ENCODE results near the gene HK2.

HK2 gene

GRCh38 chr2:74865770-74866674 is 32.1 kb downstream of the HK2 start:
- no peak overlapping the region for H4K91ac ChIP-seq (ENCODE audit: low read length)
- H3K23ac ChIP-seq (ENCODE audit: low read length in 2 of 2) = no peak overlapping the region
- H3K4me2 ChIP-seq (ENCODE audit: low read length, poor library complexity, severe bottlenecking) = no peak overlapping the region
- H3K36me3 ChIP-seq (ENCODE audit: control insufficient read depth in 1 of 2, insufficient read depth in 2 of 2, low read depth in 1 of 2, low read length in 2 of 2) = peaks cover 0 to 93% of the 10 kb centered on the region in 2 experiments
- peak overlapping the region; percentile 57 to 82 for H2BK12ac ChIP-seq (ENCODE audit: low read length in 2 of 2)
- H3K4ac ChIP-seq (ENCODE audit: low read depth in 1 of 2, low read length in 2 of 2) = no peak overlapping the region
- no peak for DNase-seq
- H2BK15ac ChIP-seq (ENCODE audit: low read depth, poor library complexity, severe bottlenecking) = peak overlapping the region; percentile 6
- H3K9ac ChIP-seq (ENCODE audit: low read length) = no peak overlapping the region
- H3K18ac ChIP-seq (ENCODE audit: low read depth in 1 of 2, low read length in 2 of 2) = peak overlapping the region; percentile 34 to 51
- H2BK5ac ChIP-seq (ENCODE audit: low read depth, low read length, poor library complexity, severe bottlenecking) = no peak overlapping the region
- H3K79me1 ChIP-seq (replicated peaks; ENCODE audit: low read length, poor library complexity, severe bottlenecking) = no peaks in the 10 kb centered on the region
- H3K9me3 ChIP-seq (ENCODE audit: control insufficient read depth, low read length) = no peaks in the 10 kb centered on the region
- no peak overlapping the region for H4K8ac ChIP-seq (ENCODE audit: low read length)
- no peak overlapping the region for H3K4me3 ChIP-seq (ENCODE audit: insufficient read depth in 1 of 2, low read depth in 1 of 2, low read length in 2 of 2)
- H3K4me1 ChIP-seq (ENCODE audit: control insufficient read depth, insufficient read depth, low read depth, low read length) = peaks cover 27% of the 10 kb centered on the region
- H3K27ac ChIP-seq (ENCODE audit: low read length, poor library complexity, severe bottlenecking) = no peak overlapping the region
- no peaks in the 10 kb centered on the region for H3K27me3 ChIP-seq (ENCODE audit: control insufficient read depth in 1 of 2, insufficient read depth in 1 of 2, low read length in 2 of 2)
- no peak overlapping the region for H2BK120ac ChIP-seq (ENCODE audit: low read depth, low read length)
- WGBS = 89% methylated on average over 15 of the region's 15 CpGs
- no peak overlapping the region for H2AFZ ChIP-seq (ENCODE audit: low read depth, low read length)
- peak overlapping the region; percentile 46 for H2AK5ac ChIP-seq (ENCODE audit: low read length, severe bottlenecking)
- H3K14ac ChIP-seq (ENCODE audit: low read length in 2 of 2) = peak overlapping the region in 1 of 2 experiments; percentile 46

DNA sequence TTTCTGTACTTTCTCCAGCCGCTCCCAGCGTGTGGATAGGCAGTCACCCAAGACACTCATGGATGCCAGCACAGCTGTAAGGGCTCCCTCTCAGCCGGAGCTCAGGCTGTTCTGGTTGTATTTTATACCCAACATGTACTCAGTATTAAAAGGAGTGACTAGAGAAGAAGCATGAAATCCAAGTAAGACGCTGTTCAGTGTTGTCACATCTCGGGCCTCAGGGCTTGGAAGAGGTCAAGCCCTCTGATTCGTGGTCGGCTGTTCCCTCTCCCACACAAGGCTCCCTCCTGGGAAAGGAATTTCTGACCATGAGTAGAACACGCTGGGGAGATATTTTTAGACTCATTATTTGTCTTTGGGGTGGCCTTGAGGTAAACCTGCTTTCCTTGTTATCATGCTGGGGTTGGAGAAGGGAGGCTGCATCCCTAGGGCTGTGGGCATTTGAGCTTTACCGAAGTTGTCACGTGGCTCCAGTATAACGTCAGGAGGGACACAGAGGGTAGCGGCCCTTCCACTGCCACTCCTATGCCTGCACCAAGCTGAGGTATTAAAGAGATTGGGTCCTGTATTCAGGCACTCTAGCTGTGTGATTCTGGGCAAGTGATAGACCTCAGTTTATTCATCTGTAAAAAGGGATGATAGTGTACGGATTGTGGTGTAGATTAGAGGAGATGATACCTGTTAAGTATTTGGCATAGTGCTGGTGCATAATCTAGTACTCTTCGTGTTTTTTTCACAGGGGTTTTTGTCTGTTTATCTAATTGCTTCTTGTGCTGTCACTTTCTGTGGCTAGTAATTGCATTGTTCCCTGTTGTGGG is 34.1 kb downstream of the HK2 start:
- Histone ChIP-seq H3K14ac (ENCODE audit: low read length in 2 of 2) (peak overlapping the region in 1 of 2 experiments; percentile 61), H3K79me1 (replicated peaks; ENCODE audit: low read length, poor library complexity, severe bottlenecking) (no peaks in the 10 kb centered on the region), H2BK120ac (ENCODE audit: low read depth, low read length) (peak overlapping the region; percentile 39), H2BK12ac (ENCODE audit: low read length in 2 of 2) (peak overlapping the region in 1 of 2 experiments; percentile 76), H2AK5ac (ENCODE audit: low read length, severe bottlenecking) (no peak overlapping the region), H3K27me3 (ENCODE audit: control insufficient read depth in 1 of 2, insufficient read depth in 1 of 2, low read length in 2 of 2) (no peaks in the 10 kb centered on the region), H3K18ac (ENCODE audit: low read depth in 1 of 2, low read length in 2 of 2) (peak overlapping the region in 1 of 2 experiments; percentile 86), H3K9me3 (ENCODE audit: control insufficient read depth, low read length) (no peaks in the 10 kb centered on the region), H2BK5ac (ENCODE audit: low read depth, low read length, poor library complexity, severe bottlenecking) (no peak overlapping the region), H3K4me2 (ENCODE audit: low read length, poor library complexity, severe bottlenecking) (no peak overlapping the region), H3K9ac (ENCODE audit: low read length) (no peak overlapping the region), H3K4ac (ENCODE audit: low read depth in 1 of 2, low read length in 2 of 2) (no peak overlapping the region), H3K23ac (ENCODE audit: low read length in 2 of 2) (no peak overlapping the region), H3K36me3 (ENCODE audit: control insufficient read depth in 1 of 2, insufficient read depth in 2 of 2, low read depth in 1 of 2, low read length in 2 of 2) (peaks cover 0 to 94% of the 10 kb centered on the region in 2 experiments), H2BK15ac (ENCODE audit: low read depth, poor library complexity, severe bottlenecking) (no peak overlapping the region), H3K4me3 (ENCODE audit: insufficient read depth in 1 of 2, low read depth in 1 of 2, low read length in 2 of 2) (no peak overlapping the region), H2AFZ (ENCODE audit: low read depth, low read length) (no peak overlapping the region), H4K91ac (ENCODE audit: low read length) (no peak overlapping the region), H3K27ac (ENCODE audit: low read length, poor library complexity, severe bottlenecking) (peak overlapping the region; percentile 15), H4K8ac (ENCODE audit: low read length) (no peak overlapping the region), H3K4me1 (ENCODE audit: control insufficient read depth, insufficient read depth, low read depth, low read length) (peaks cover 27% of the 10 kb centered on the region)
- WGBS = 70% methylated on average over 11 of the region's 14 CpGs
- DNase-seq = peak; percentile 90

- no peak overlapping the region for H3K4me2 ChIP-seq (ENCODE audit: low read length, poor library complexity, severe bottlenecking)
- WGBS = 96% methylated on average over 6 of the region's 6 CpGs
- peaks cover 29% of the 10 kb centered on the region for H3K4me1 ChIP-seq (ENCODE audit: control insufficient read depth, insufficient read depth, low read depth, low read length)
- H4K91ac ChIP-seq (ENCODE audit: low read length) = no peak overlapping the region
- H2AK5ac ChIP-seq (ENCODE audit: low read length, severe bottlenecking) = no peak overlapping the region
- no peak overlapping the region for H3K4me3 ChIP-seq (ENCODE audit: insufficient read depth in 1 of 2, low read depth in 1 of 2, low read length in 2 of 2)
- H3K79me1 ChIP-seq (replicated peaks; ENCODE audit: low read length, poor library complexity, severe bottlenecking) = no peaks in the 10 kb centered on the region
- no peaks in the 10 kb centered on the region for H3K9me3 ChIP-seq (ENCODE audit: control insufficient read depth, low read length)
- no peak overlapping the region for H2BK15ac ChIP-seq (ENCODE audit: low read depth, poor library complexity, severe bottlenecking)
- H3K9ac ChIP-seq (ENCODE audit: low read length) = no peak overlapping the region
- H3K14ac ChIP-seq (ENCODE audit: low read length in 2 of 2) = no peak overlapping the region
- H4K8ac ChIP-seq (ENCODE audit: low read length) = no peak overlapping the region
- no peak for DNase-seq
- H3K27ac ChIP-seq (ENCODE audit: low read length, poor library complexity, severe bottlenecking) = no peak overlapping the region
- H3K27me3 ChIP-seq (ENCODE audit: control insufficient read depth in 1 of 2, insufficient read depth in 1 of 2, low read length in 2 of 2) = no peaks in the 10 kb centered on the region
- no peak overlapping the region for H3K4ac ChIP-seq (ENCODE audit: low read depth in 1 of 2, low read length in 2 of 2)
- H3K18ac ChIP-seq (ENCODE audit: low read depth in 1 of 2, low read length in 2 of 2) = no peak overlapping the region
- no peak overlapping the region for H2AFZ ChIP-seq (ENCODE audit: low read depth, low read length)
- no peak overlapping the region for H2BK12ac ChIP-seq (ENCODE audit: low read length in 2 of 2)
- no peak overlapping the region for H3K23ac ChIP-seq (ENCODE audit: low read length in 2 of 2)
- H2BK120ac ChIP-seq (ENCODE audit: low read depth, low read length) = no peak overlapping the region
- H2BK5ac ChIP-seq (ENCODE audit: low read depth, low read length, poor library complexity, severe bottlenecking) = no peak overlapping the region
- H3K36me3 ChIP-seq (ENCODE audit: control insufficient read depth in 1 of 2, insufficient read depth in 2 of 2, low read depth in 1 of 2, low read length in 2 of 2) = peaks cover 2 to 97% of the 10 kb centered on the region in 2 experiments
Measured at GRCh38 chr2:74869517-74869916, 35.6 kb downstream of the HK2 start.

GRCh38 chr2:74870951-74871350 is 37.0 kb downstream of the HK2 start:
- H3K4me2 ChIP-seq (ENCODE audit: low read length, poor library complexity, severe bottlenecking) = no peak overlapping the region
- DNase-seq = no peak
- no peak overlapping the region for H4K8ac ChIP-seq (ENCODE audit: low read length)
- no peak overlapping the region for H2AK5ac ChIP-seq (ENCODE audit: low read length, severe bottlenecking)
- no peak overlapping the region for H3K9ac ChIP-seq (ENCODE audit: low read length)
- peaks cover 18% of the 10 kb centered on the region for H3K4me1 ChIP-seq (ENCODE audit: control insufficient read depth, insufficient read depth, low read depth, low read length)
- H2BK5ac ChIP-seq (ENCODE audit: low read depth, low read length, poor library complexity, severe bottlenecking) = no peak overlapping the region
- H2BK120ac ChIP-seq (ENCODE audit: low read depth, low read length) = no peak overlapping the region
- H2BK15ac ChIP-seq (ENCODE audit: low read depth, poor library complexity, severe bottlenecking) = no peak overlapping the region
- no peaks in the 10 kb centered on the region for H3K79me1 ChIP-seq (replicated peaks; ENCODE audit: low read length, poor library complexity, severe bottlenecking)
- no peak overlapping the region for H3K4me3 ChIP-seq (ENCODE audit: insufficient read depth in 1 of 2, low read depth in 1 of 2, low read length in 2 of 2)
- H2BK12ac ChIP-seq (ENCODE audit: low read length in 2 of 2) = peak overlapping the region in 1 of 2 experiments; percentile 45
- no peaks in the 10 kb centered on the region for H3K27me3 ChIP-seq (ENCODE audit: control insufficient read depth in 1 of 2, insufficient read depth in 1 of 2, low read length in 2 of 2)
- no peak overlapping the region for H3K27ac ChIP-seq (ENCODE audit: low read length, poor library complexity, severe bottlenecking)
- no peak overlapping the region for H3K14ac ChIP-seq (ENCODE audit: low read length in 2 of 2)
- H3K9me3 ChIP-seq (ENCODE audit: control insufficient read depth, low read length) = no peaks in the 10 kb centered on the region
- H3K4ac ChIP-seq (ENCODE audit: low read depth in 1 of 2, low read length in 2 of 2) = peak overlapping the region in 1 of 2 experiments; percentile 81
- no peak overlapping the region for H3K23ac ChIP-seq (ENCODE audit: low read length in 2 of 2)
- no peak overlapping the region for H3K18ac ChIP-seq (ENCODE audit: low read depth in 1 of 2, low read length in 2 of 2)
- H3K36me3 ChIP-seq (ENCODE audit: control insufficient read depth in 1 of 2, insufficient read depth in 2 of 2, low read depth in 1 of 2, low read length in 2 of 2) = peaks cover 2 to 91% of the 10 kb centered on the region in 2 experiments
- H2AFZ ChIP-seq (ENCODE audit: low read depth, low read length) = no peak overlapping the region
- 98% methylated on average over 4 of the region's 4 CpGs for WGBS
- no peak overlapping the region for H4K91ac ChIP-seq (ENCODE audit: low read length)
